SU-DHL-6 (cell line): Measurements from ENCODE around the gene POLA1.

Experiments used
- EZH2phosphoT487 ChIP-seq: fragments of 200-600 bp; sonication (generic), shearing (Covaris generic); conservative IDR thresholded peaks from 2 replicates; pipeline ENCODE4 v1.6.1; 2018; ENCODE audit warnings: mild to moderate bottlenecking, antibody characterized with exemption, low read length, moderate library complexity, mixed read lengths
- TF ChIP-seq, protein P1 (sequence below): fragments of 200-600 bp; sonication (generic); IDR thresholded peaks from one replicate; pipeline ENCODE4 v1.5.1; 2017; ENCODE audit warnings: antibody characterized with exemption, mild to moderate bottlenecking, low read length, moderate library complexity; ENCODE audit not compliant: insufficient read depth, poor library complexity, severe bottlenecking

DNA sequence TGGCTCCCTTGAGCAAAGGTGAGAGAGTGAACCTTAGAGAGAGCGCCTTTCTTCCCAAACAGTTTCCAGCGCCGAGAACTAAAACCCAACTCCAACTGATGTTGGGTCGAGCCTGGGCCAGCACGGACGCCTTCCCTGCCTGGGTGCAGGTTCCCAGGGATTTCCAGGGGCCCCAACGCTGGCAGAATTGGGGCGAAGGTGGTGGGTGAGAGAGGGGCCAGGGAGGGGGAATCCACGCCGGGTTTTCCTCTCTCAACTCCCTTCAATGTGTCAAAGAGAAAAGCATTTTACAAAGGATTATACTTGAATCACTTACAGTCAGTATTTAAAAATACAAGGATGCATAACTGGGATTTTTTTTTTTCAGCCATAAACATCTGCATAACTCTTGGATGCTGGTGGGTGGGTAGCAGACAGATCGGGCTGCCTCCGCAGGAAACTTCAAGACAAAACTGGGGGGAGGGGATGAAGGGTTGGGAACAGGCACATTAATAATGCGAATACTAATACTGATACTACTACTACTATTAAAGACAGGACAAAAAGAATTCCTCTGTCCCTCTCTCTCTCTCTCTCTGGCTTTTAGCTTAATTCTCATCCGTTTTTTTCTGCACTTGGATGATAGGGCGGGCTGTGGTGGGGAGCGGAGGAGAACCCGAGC lies 323.4 kb downstream of the POLA1 start:
- TF ChIP-seq, protein P1, sequence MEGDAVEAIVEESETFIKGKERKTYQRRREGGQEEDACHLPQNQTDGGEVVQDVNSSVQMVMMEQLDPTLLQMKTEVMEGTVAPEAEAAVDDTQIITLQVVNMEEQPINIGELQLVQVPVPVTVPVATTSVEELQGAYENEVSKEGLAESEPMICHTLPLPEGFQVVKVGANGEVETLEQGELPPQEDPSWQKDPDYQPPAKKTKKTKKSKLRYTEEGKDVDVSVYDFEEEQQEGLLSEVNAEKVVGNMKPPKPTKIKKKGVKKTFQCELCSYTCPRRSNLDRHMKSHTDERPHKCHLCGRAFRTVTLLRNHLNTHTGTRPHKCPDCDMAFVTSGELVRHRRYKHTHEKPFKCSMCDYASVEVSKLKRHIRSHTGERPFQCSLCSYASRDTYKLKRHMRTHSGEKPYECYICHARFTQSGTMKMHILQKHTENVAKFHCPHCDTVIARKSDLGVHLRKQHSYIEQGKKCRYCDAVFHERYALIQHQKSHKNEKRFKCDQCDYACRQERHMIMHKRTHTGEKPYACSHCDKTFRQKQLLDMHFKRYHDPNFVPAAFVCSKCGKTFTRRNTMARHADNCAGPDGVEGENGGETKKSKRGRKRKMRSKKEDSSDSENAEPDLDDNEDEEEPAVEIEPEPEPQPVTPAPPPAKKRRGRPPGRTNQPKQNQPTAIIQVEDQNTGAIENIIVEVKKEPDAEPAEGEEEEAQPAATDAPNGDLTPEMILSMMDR, result no peak
- no peak for TF ChIP-seq EZH2phosphoT487
